Suppressor macrophage treated with lipopolysaccharide for 1 hour (primary cell): ENCODE data around the gene NEDD4L.

Source experiments
- DNase-seq, 3 donors: peaks; one replicate each; pipeline ENCODE4 v3.0.0-alpha.2; 2020 to 2022

The NEDD4L gene

GRCh38 chr18:58125183-58125582 is 81.2 kb downstream of the NEDD4L start:
- no peak for DNase-seq

GRCh38 chr18:58125756-58126155 is 81.7 kb downstream of the NEDD4L start:
- no peak for DNase-seq

GRCh38 chr18:58128381-58129374 is 84.7 kb downstream of the NEDD4L start:
- no peak for DNase-seq

DNA sequence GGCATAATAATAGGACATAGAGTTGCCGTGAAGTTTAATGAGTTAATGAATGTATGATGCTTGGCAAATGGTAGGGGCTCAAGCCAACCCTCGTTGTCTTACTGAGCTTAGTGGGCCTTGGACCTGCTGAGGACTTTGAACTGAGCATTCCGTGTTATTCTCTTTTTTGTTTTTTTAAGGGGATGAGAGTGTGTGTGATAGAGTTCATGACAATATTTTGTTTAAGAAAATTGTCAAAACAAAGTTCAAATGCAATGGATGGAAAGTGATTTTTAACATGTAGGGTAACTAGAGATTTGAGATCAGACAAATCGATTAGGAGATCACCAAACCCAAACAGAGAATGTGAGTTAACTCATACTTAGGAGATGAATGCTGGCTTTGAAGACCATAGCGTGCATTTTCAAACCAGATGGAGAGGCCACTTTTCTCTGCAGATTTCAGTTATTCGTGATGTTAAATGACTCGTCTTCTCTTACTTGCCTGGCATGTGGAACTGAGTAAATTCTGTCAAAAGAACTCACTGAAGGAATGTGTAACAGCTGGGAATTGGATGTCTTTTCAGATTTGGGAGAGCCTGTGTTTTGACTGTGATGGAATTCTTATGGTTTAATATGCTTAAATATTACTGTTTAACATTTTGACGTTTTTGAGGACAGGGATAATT is 88.7 kb downstream of the NEDD4L start:
- no peak for DNase-seq

- peak in 1 of 3 donors; percentile 7 for DNase-seq
Observed at GRCh38 chr18:58135183-58135641, 91.2 kb downstream of the NEDD4L start.

- peak; percentile 72 to 81 (median 79) for DNase-seq
Observed at GRCh38 chr18:58135701-58136331, 91.8 kb downstream of the NEDD4L start.

DNA sequence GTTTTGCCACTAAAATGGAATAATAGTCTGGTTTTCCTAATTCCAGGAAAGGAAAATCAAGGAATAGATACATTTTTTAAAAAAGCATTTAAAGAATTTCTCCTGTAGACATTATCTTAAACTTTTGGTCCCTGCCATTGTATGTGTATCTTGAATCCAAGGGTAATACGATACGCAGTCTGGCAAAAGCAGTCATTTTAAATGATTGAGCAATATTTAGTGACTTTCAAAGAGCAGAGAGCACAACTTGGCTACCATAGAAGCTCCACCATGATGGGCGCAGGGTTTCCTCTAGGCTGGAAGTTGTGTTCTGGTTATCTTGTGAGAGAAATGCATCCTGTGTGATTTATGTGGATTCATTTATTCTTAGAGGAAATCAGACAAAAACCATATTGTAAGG is 92.9 kb downstream of the NEDD4L start:
- no peak for DNase-seq

DNA sequence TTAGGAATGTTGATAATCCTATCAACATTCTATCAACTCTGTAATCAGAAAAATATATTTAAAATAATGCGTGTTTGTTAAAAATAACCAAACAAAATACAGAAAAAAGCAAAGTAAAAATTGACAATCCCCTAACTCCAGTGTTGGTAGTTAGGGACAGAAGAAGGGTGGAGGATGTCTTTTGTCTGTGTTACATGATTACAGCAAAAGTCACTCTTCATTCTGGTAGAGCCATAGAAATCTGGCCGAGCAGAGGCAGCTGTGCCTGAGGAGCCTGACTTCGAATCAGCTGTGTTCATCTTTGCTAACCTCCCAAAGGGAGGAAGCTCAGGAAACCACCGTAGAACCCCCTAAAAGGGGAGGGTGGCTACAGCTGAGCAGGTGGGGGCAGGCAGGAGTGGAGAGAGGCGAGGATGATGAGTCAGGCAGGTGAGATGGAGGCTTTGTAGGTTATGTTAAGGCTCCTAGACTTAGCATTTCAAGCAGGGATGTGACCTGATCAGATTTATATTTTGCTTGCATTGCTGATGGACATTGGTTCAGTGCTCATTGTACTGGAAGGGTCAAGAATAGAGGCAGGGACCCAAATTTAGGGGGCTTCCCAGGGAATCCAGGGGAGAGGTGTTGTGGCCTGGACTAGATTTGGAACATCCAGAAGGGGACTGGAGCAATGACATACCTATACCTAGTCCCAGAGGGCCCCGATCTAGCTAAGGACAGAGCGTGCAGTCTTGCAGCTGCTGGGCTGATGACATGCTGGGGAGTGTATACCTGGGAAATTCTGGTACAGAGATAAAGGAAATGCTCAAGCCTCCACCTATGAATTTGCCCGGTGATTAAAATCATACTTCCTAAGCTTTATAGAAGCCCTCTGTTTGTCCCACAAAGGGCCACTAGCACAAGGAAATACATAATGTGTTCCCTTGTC is 95.7 kb downstream of the NEDD4L start:
- no peak for DNase-seq

GRCh38 chr18:58140387-58141325 is 96.6 kb downstream of the NEDD4L start:
- DNase-seq = no peak

- no peak for DNase-seq
Observed at GRCh38 chr18:58143386-58143785, 99.4 kb downstream of the NEDD4L start.

GRCh38 chr18:58144106-58144505 is 100.1 kb downstream of the NEDD4L start:
- no peak for DNase-seq

DNA sequence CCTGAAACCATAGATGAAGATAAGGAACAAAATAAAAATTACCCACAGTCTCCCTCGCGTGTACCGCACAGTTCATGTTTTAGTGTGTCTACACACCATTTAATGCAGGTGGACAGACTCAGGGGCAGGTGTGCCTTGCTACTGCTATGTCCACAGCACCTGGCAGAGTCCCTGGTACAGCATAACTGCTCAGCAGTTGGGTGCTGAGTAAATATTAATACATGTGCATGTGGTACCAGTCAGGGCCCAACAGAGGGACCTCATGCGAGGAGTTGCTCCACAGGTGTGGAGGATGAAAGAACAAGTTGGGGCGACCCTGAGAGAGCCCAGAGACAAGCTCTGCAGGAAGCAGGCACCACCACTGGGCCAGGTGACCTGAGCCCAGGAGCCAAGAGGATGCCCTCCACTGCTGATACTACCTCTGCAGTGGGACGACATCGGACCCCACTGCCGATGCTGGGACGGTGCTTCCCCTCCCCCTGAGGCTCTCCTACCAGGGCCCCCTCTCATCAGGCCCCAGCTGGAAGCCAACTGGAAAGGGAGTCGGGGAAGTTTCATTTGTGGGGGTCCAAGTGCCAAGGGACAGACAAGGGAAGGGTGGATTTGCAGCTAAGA is 100.8 kb downstream of the NEDD4L start:
- no peak for DNase-seq

DNA sequence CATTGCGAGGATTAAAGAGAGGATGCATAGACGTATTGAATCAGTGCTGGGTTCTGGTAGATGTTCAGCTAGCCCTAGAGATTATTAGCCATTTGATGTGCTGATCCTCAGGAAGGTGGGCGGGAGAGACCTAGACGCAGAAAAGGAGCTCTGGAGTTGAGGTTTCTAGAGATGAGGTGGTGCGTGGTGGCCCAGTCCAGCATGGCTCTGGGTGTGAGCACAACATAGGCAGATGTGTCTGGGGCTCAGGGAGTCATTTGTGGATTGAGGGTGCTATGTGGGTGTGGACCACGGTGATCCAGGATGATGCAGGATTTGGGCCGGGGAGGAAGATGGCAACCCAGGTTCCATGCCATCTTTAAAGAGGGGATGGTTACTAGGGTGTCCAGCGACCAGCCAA is 102.1 kb downstream of the NEDD4L start:
- no peak for DNase-seq

DNA sequence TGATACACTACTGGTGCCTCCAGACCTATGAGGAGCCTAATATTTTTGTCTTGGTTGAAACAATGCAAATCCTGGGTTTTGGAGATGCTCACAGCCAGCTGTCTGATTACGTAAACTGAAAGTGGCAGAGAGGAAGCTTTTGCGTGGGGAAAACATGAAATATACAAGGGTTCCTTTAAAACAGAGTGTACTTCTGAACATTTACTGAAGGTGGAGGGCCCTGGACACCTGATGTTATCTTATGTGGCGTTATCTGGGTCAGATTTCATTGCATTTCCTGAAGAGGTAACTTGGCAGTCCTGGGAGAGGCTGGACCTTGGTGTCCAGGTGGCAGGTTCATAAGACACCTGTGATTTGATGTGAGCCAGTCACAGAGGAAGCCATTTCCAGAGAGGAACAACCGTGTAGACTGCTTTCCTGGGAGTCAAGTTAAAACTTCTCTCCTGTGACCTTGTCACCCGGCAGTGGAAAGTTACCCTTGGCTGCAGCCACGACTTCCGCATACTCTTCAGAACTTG is 105.0 kb downstream of the NEDD4L start:
- DNase-seq = peak; percentile 24 to 49 (median 32)

- DNase-seq = no peak
Observed at GRCh38 chr18:58150772-58151171, 106.7 kb downstream of the NEDD4L start.

DNA sequence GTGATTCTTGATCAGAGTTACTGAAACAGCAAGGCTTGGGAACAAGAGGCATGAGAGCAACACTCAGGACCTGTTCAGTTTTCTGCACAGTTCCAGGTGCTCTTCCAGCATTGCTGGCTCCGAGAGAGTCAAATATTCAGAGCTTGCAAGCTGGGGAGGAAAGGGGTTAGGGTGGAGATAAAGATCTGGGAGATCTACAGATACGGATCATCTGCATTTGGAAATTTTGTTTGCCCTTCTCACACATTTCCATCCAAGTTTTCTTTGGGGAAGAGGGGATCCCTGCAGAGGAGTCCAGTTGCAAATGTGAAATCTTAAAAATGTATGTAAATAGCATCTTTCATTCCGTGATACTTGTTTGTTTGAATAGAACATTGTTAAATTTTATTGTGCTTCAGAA is 108.2 kb downstream of the NEDD4L start:
- no peak for DNase-seq

GRCh38 chr18:58152891-58153290 is 108.9 kb downstream of the NEDD4L start:
- DNase-seq = no peak

- no peak for DNase-seq
Observed at GRCh38 chr18:58156516-58156915, 112.5 kb downstream of the NEDD4L start.

- no peak for DNase-seq
Observed at GRCh38 chr18:58157237-58157636, 113.2 kb downstream of the NEDD4L start.

DNA sequence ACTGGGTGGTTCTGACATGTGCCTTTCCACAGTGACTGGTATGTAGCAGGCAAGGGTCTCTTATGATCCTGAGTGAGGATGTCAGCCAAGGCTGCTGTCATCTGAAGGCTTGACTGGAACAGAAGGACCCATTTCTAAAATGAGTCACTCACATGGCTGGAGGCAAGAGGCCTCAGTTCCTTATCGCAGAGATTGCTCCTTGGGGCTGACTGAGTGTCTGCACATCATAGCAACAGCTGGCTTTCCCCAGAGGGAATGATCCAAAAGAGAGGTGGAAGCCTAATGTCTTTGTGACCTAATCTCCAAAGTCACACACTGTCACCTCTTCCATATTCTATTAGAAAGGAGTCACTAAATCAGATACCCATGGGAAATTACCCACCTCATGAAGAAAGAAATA is 114.0 kb downstream of the NEDD4L start:
- peak; percentile 18 to 29 (median 27) for DNase-seq
